Psoas muscle (tissue), 8 donors: Measurements from ENCODE around the gene PRR20E. TPM values are rescaled to one million over a fixed set of nuclear protein-coding genes. Genes with fewer than 3 reads are reported as not detected.
"Not testable (repeated sequence)": the region's sequence is repeated elsewhere in the genome, so short reads cannot be mapped to it uniquely, and the experiment has no call there.

Experiments used
- ATAC-seq, 4 donors: fragments of 200-7000 bp; cut with Tn5 transposase; one replicate each; pipeline ENCODE4 v1.9.1; 2020; ENCODE audit warnings: moderate library complexity in 3 of 4, mild to moderate bottlenecking in 2 of 4
- DNase-seq, 2 donors: peaks; one replicate each; pipeline ENCODE4 v3.0.0-alpha.2; 2020
- H3K27ac ChIP-seq: fragments of 200-600 bp; one replicate; pipeline ENCODE4 v1.8.0; 2022
- H3K27me3 ChIP-seq, 3 donors: fragments of 200-600 bp in 1 of 3; one replicate each; pipeline versions ENCODE4 v1.6.1 to v1.8.0; 2013 to 2022; ENCODE audit warnings: low read length in 2 of 3, mild to moderate bottlenecking in 2 of 3, moderate library complexity in 1 of 3; ENCODE audit not compliant: insufficient read depth in 3 of 3
- H3K36me3 ChIP-seq, 2 donors: fragments of 200-600 bp in 1 of 2; one replicate each; pipeline versions ENCODE4 v1.6.1 to v1.8.0; 2013 to 2022; ENCODE audit warnings: low read depth in 1 of 2, mild to moderate bottlenecking in 1 of 2, moderate library complexity in 1 of 2; ENCODE audit not compliant: insufficient read depth in 1 of 2
- H3K4me1 ChIP-seq: fragments of 200-600 bp; one replicate; pipeline ENCODE4 v1.8.0; 2022
- H3K4me3 ChIP-seq: fragments of 200-600 bp; one replicate; pipeline ENCODE4 v1.8.0; 2022; ENCODE audit warnings: mild to moderate bottlenecking
- H3K9me3 ChIP-seq: fragments of 200-600 bp; one replicate; pipeline ENCODE4 v1.8.0; 2022
- WGBS, 3 donors: extraction: QIAGEN DNeasy Blood & Tissue Kit; methylation state at CpG; one replicate each; pipeline versions ENCODE4 v1.1.6 to v1.1.7; 2013; 5-methylcytosine and 5-hydroxymethylcytosine counted together
- intact Hi-C, 2 donors: fragments of 100-400 bp; cut with DNase I; formaldehyde crosslinking; loops; one replicate each; pipeline versions ENCODE4 v1.11.0 to v1.14.2; 2022
- long read RNA-seq, 2 donors: library from polyadenylated mRNA; unstranded; transcript quantifications; one replicate each; pipeline ENCODE4 v2.0.0, GENCODE V29; 2021
- polyA plus RNA-seq, 3 donors: library from polyadenylated mRNA; stranded (reverse); fragments of 200-250 nt; gene quantifications; one replicate each; pipeline ENCODE4 v1.2.3, GENCODE V29; 2013
- total RNA-seq, 4 donors: library from RNA; stranded (reverse); fragmentation: NEBNext Ultra II Directional in 2 of 4; extraction: Animal tissue kit (Norgen Biotek cat#: 25700) in 2 of 4; gene quantifications; one replicate each; pipeline versions ENCODE4 v1.2.1 to v1.2.4, GENCODE V29; 2021 to 2023
- TF ChIP-seq, protein P1 (sequence below): fragments of 200-600 bp; IDR thresholded peaks from one replicate; pipeline ENCODE4 v1.8.0; 2022; ENCODE audit warnings: antibody characterized with exemption
- donor health status: healthy with polysubstance abuse.
- donor health status: DM: no; HTN: no; CAD: no; lungs with moderate emphysema.
- donor health status: Bipolar disorder and iron deficiency.
- donor health status: healthy.
- donor health status: DM: yes; HTN: yes; CAD: no.
- donor health status: DM: no; HTN: no; CAD: no.
- donor health status: DM: no; HTN: no; CAD: no.
- donor health status: DM: yes; HTN: yes; CAD: no.

Gene PRR20E
- total RNA-seq (not detected), polyA plus RNA-seq (not detected)
- long read RNA-seq, donor 1 = 0 reads
- long read RNA-seq, donor 2 = 0 reads

DNA sequence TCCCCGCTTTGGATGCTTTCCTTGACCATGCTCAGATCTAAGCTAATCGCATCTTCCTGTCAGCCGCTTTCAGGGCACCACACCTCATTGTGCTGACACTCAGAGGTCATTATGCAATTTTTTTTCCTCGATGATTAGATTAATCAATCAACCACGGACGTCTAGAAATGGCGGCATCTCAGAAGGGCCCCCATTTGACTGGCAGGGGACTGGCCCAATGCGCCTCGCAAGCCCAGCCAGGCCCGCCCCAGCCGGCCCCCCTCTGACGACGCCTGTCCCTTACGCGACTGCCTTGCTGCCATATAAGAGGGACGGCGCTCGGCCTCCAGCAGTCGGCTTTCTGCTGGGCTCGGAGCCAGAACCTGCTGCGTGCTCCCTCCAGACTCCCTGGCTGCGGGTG lies at the start of gene PRR20E:
PRR20E (plus strand) TSS at position 301 of the 400 bp plus-strand sequence. CDS start 387 bp downstream, outside the sequence.
- H3K9me3 ChIP-seq, H3K27me3 ChIP-seq, H3K27ac ChIP-seq, H3K36me3 ChIP-seq, intact Hi-C loops, ATAC-seq, H3K4me3 ChIP-seq, DNase-seq, H3K4me1 ChIP-seq: not testable (repeated sequence)
- WGBS, 3 donors = no CpG with 5 or more reads among the region's 22 CpGs

DNA sequence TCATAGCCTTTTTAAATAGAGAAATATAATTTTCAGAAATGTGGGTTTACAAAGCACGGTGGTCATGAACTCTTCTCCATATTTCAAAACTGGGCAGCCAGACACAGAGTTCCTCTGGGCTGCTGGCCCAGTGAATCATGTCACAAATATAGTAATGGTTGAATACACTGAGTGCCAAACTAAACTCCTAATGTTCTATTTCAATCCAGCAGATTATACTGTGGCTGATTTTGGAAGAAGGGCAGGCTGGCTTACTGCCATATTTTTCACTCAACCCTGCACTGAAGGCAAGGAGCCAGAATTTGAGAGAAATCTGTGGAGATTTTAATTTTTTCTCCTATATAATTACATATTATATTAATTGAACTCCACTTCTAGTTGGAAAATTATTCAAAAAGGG lies 43.3 kb upstream of the PRR20E start:
- H3K27me3 ChIP-seq = no peaks in the 10 kb centered on the region
- H3K36me3 ChIP-seq = no peaks in the 10 kb centered on the region
- no peak for DNase-seq
- H3K4me1 ChIP-seq = peaks cover 6% of the 10 kb centered on the region
- no peak overlapping the region for H3K4me3 ChIP-seq
- 13 to 28% (median 13%) methylated on average over 1 of the region's 1 CpG for WGBS, 3 donors
- no peaks in the 10 kb centered on the region for H3K9me3 ChIP-seq
- ATAC-seq = peak; percentile 93 to 99 (median 96)
- TF ChIP-seq, protein P1, sequence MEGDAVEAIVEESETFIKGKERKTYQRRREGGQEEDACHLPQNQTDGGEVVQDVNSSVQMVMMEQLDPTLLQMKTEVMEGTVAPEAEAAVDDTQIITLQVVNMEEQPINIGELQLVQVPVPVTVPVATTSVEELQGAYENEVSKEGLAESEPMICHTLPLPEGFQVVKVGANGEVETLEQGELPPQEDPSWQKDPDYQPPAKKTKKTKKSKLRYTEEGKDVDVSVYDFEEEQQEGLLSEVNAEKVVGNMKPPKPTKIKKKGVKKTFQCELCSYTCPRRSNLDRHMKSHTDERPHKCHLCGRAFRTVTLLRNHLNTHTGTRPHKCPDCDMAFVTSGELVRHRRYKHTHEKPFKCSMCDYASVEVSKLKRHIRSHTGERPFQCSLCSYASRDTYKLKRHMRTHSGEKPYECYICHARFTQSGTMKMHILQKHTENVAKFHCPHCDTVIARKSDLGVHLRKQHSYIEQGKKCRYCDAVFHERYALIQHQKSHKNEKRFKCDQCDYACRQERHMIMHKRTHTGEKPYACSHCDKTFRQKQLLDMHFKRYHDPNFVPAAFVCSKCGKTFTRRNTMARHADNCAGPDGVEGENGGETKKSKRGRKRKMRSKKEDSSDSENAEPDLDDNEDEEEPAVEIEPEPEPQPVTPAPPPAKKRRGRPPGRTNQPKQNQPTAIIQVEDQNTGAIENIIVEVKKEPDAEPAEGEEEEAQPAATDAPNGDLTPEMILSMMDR = no peak
- H3K27ac ChIP-seq = no peak overlapping the region
- intact Hi-C loops = no loop called here

DNA sequence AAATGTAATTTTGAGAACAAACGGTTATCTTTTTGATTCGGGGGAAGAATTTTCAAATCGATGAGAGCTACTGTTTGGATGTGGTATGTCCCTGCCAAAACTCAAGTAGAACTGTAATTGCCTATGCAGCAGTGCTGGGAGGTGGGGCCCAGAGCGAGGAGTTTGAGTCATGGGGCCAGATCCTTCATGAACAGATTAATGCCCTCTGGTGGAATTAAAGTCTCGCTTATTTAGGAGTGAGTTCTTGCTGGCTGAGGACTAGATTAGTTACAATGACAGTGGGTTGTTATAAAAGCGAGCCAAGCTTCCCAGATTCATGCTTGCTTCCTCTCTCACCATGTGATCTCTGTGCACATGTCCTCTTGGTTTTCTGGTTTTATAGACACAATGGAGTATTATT lies 38.1 kb upstream of the PRR20E start:
- no peak overlapping the region for H3K27ac ChIP-seq
- no peaks in the 10 kb centered on the region for H3K9me3 ChIP-seq
- no peaks in the 10 kb centered on the region for H3K27me3 ChIP-seq
- intact Hi-C loops = no loop called here
- H3K36me3 ChIP-seq = no peaks in the 10 kb centered on the region
- TF ChIP-seq, protein P1 = no peak
- peaks cover 5% of the 10 kb centered on the region for H3K4me1 ChIP-seq
- WGBS, 3 donors = 74 to 81% (median 81%) methylated on average over 6 of the region's 6 CpGs
- H3K4me3 ChIP-seq = no peak overlapping the region
- ATAC-seq = no peak
- DNase-seq = no peak

DNA sequence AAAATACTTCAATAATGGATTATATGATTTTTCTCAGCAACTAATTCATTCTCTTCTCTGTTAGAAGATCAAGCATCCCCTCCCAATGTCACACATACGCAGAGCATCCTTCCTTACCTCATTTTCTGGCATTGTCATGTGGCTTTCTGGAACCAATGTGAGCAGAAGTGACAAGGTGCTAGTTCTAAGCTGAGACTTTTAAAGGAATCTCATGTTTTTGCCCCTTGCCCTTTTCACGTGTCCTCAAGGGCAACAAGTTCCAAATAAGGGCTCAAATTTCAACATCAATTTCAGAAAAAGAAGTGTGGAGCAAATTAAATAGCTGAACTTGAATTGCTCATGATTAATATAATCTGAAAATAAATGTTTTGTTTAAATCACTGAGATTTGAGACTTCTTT lies 30.9 kb upstream of the PRR20E start:
- intact Hi-C loops = no loop called here
- no peaks in the 10 kb centered on the region for H3K36me3 ChIP-seq
- H3K4me1 ChIP-seq = no peaks in the 10 kb centered on the region
- TF ChIP-seq, protein P1 = no peak
- no peaks in the 10 kb centered on the region for H3K9me3 ChIP-seq
- DNase-seq = no peak
- 31 to 43% (median 40%) methylated on average over 2 of the region's 2 CpGs for WGBS, 3 donors
- no peak for ATAC-seq
- no peak overlapping the region for H3K27ac ChIP-seq
- no peak overlapping the region for H3K4me3 ChIP-seq
- H3K27me3 ChIP-seq = no peaks in the 10 kb centered on the region

DNA sequence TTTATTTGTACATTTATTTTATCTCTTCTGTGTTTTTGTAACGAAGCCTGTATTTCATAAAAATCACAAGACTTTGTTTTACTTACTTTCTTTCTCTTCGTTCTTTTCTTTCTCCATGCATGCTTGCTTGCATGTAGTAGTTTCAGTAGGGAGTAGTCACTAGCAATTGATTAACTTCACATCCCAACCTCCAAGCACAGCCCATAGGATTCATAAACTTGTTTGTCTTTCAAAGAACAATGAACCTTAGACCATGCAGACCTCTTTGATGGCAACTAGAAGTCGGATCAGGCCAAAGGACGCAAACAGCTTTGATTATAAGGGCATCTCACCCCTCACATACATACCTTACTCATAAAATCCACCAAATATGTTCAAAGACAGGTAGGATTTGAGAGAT lies 29.4 kb upstream of the PRR20E start:
- DNase-seq = no peak

More for the DNA sequence above, 29.4 kb upstream of the PRR20E start:
- no peaks in the 10 kb centered on the region for H3K4me1 ChIP-seq
- no peak overlapping the region for H3K27ac ChIP-seq
- no peak for ATAC-seq
- TF ChIP-seq, protein P1 = no peak
- no peak overlapping the region for H3K4me3 ChIP-seq
- intact Hi-C loops = no loop called here
- H3K36me3 ChIP-seq = no peaks in the 10 kb centered on the region
- no peaks in the 10 kb centered on the region for H3K9me3 ChIP-seq
- H3K27me3 ChIP-seq = no peaks in the 10 kb centered on the region
- WGBS, 3 donors = 82 to 84% (median 83%) methylated on average over 4 of the region's 4 CpGs
